Panc1 (cell line): ENCODE data around the gene SIGLEC9. TPM values are rescaled to one million over a fixed set of nuclear protein-coding genes. Genes with fewer than 3 reads are reported as not detected.

Experiments
- ATAC-seq: fragments of 200-7000 bp; cut with Tn5 transposase; 2 replicates; pipeline ENCODE4 v1.9.1; 2020; ENCODE audit warnings: mild to moderate bottlenecking, moderate library complexity
- BruUV-seq: library from RNA; stranded (reverse); fragments of 400-500 nt; replicated peaks from 2 replicates; lab custom pipeline; 2021; lab: Mats Ljungman, UMichigan
- CTCF ChIA-PET: fragments of 300-600 bp; sonication (Branson Sonifier 250); formaldehyde crosslinking; loops from one replicate; lab custom pipeline; 2022; ENCODE audit warnings: antibody characterized with exemption; lab: Charles Lee
- POLR2A ChIA-PET: fragments of 300-600 bp; sonication (Branson Sonifier 250); formaldehyde crosslinking; loops from one replicate; lab custom pipeline; 2022; ENCODE audit warnings: antibody characterized with exemption; lab: Charles Lee
- DNase-seq: peaks from one replicate; pipeline ENCODE4 v3.0.0-alpha.2; 2010; ENCODE audit warnings: low read depth, low spot score
- H3K27ac ChIP-seq: 2 replicates; pipeline ENCODE4 v1.5.1; 2011; ENCODE audit warnings: mild to moderate bottlenecking, low read length, inconsistent platforms
- H3K27me3 ChIP-seq: fragments of 200-500 bp; sonication (Bioruptor generic); 2 replicates; pipeline ENCODE4 v1.6.0; 2014; ENCODE audit warnings: low read length, inconsistent platforms; ENCODE audit not compliant: control insufficient read depth, insufficient read depth
- H3K36me3 ChIP-seq: fragments of 200-500 bp; sonication (Bioruptor generic); 2 replicates; pipeline ENCODE4 v1.5.1; 2014; ENCODE audit warnings: inconsistent platforms, mild to moderate bottlenecking, low read length, moderate library complexity; ENCODE audit not compliant: control insufficient read depth, insufficient read depth
- H3K4me1 ChIP-seq: 2 replicates; pipeline ENCODE4 v1.5.1; 2011; ENCODE audit warnings: inconsistent platforms, mild to moderate bottlenecking, low read length, moderate library complexity; ENCODE audit not compliant: control insufficient read depth, insufficient read depth
- H3K4me3 ChIP-seq, 2 experiments: 2 replicates each; pipeline ENCODE4 v1.5.1; 2011 to 2012; ENCODE audit warnings: low read depth in 2 of 2, low read length in 2 of 2, mild to moderate bottlenecking in 2 of 2, inconsistent platforms in 1 of 2, moderate library complexity in 1 of 2
- H3K9me3 ChIP-seq: fragments of 200-500 bp; sonication (Bioruptor generic); 2 replicates; pipeline ENCODE4 v1.5.1; 2014; ENCODE audit warnings: low read depth, mild to moderate bottlenecking, inconsistent platforms, low read length, moderate library complexity; ENCODE audit not compliant: control insufficient read depth, insufficient read depth
- POLR2AphosphoS5 ChIP-seq: IDR thresholded peaks from 2 replicates; pipeline ENCODE4 v1.6.1; 2012; ENCODE audit warnings: mild to moderate bottlenecking, low read depth, low read length, moderate library complexity
- SIN3A ChIP-seq: IDR thresholded peaks from 2 replicates; pipeline ENCODE4 v1.6.1; 2012; ENCODE audit warnings: low read depth, mild to moderate bottlenecking, low read length, moderate library complexity, borderline replicate concordance; ENCODE audit not compliant: insufficient read depth
- TCF7L2 ChIP-seq: IDR thresholded peaks from 2 replicates; pipeline ENCODE4 v1.6.1; 2011; ENCODE audit warnings: mild to moderate bottlenecking, low read depth, low read length, inconsistent platforms
- in situ Hi-C: cut with HindIII; loops from 2 replicates; pipeline ENCODE4 v1.10.0; 2016; ENCODE audit warnings: low sequenced_read_pairs, low pct_unique_long_range_greater_than_20kb
- intact Hi-C: fragments of 100-400 bp; cut with micrococcal nuclease; formaldehyde crosslinking; loops from one replicate; pipeline ENCODE4 v1.10.0; 2022; ENCODE audit not compliant: unreplicated experiment
- total RNA-seq: library from RNA; stranded (reverse); gene quantifications from one replicate; pipeline ENCODE4 v1.2.1, GENCODE V29; 2021; ENCODE audit not compliant: unreplicated experiment
- TF ChIP-seq, protein P1 (sequence below), 2 experiments: IDR thresholded peaks; 2 replicates each; pipeline ENCODE4 v1.6.1; 2011 to 2012; ENCODE audit warnings: low read depth in 2 of 2, control low read depth in 1 of 2, low read length in 1 of 2, mild to moderate bottlenecking in 1 of 2, moderate library complexity in 1 of 2; ENCODE audit not compliant: insufficient read depth in 1 of 2
- TF ChIP-seq, protein P2 (sequence below): fragments of 450-650 bp; IDR thresholded peaks from 2 replicates; pipeline ENCODE4 v1.5.1; 2017; ENCODE audit warnings: mild to moderate bottlenecking

SIGLEC9 gene
- total RNA-seq, 1 experiment from 2014 or later, result not detected

DNA sequence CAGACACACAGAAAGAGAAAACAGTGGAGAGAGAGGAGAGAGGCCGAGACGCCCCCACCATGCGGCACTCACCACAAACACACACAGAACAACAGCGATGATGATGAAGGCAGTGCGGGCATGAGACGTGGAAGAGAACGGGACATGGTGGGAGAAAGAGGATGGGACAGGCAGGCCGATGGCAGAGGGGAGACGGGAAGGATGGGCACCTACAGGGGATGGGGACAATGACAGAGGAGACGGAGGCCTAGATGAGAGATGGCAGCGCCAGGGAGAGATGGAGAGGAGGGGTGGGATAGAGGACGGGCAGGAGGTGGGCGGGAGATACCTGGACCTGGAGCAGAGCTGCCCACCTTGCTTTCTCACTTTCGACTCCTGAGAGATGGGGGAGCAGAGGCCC is 40.9 kb upstream of the SIGLEC9 start:
- Histone ChIP-seq H3K9me3 (no peaks in the 10 kb centered on the region), H3K4me3 (no peak overlapping the region), H3K27ac (no peak overlapping the region), H3K36me3 (no peaks in the 10 kb centered on the region), H3K27me3 (no peaks in the 10 kb centered on the region), H3K4me1 (no peaks in the 10 kb centered on the region)
- ChIA-PET CTCF (no interaction called here), POLR2A (no interaction called here)
- in situ Hi-C loops (no loop called here), intact Hi-C loops (no loop called here)
- TF ChIP-seq, protein P1, sequence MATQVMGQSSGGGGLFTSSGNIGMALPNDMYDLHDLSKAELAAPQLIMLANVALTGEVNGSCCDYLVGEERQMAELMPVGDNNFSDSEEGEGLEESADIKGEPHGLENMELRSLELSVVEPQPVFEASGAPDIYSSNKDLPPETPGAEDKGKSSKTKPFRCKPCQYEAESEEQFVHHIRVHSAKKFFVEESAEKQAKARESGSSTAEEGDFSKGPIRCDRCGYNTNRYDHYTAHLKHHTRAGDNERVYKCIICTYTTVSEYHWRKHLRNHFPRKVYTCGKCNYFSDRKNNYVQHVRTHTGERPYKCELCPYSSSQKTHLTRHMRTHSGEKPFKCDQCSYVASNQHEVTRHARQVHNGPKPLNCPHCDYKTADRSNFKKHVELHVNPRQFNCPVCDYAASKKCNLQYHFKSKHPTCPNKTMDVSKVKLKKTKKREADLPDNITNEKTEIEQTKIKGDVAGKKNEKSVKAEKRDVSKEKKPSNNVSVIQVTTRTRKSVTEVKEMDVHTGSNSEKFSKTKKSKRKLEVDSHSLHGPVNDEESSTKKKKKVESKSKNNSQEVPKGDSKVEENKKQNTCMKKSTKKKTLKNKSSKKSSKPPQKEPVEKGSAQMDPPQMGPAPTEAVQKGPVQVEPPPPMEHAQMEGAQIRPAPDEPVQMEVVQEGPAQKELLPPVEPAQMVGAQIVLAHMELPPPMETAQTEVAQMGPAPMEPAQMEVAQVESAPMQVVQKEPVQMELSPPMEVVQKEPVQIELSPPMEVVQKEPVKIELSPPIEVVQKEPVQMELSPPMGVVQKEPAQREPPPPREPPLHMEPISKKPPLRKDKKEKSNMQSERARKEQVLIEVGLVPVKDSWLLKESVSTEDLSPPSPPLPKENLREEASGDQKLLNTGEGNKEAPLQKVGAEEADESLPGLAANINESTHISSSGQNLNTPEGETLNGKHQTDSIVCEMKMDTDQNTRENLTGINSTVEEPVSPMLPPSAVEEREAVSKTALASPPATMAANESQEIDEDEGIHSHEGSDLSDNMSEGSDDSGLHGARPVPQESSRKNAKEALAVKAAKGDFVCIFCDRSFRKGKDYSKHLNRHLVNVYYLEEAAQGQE (IDR thresholded peaks at IDR 0.05; ENCODE audit: insufficient read depth in 1 of 2, low read depth in 2 of 2, low read length in 1 of 2), result no peak
- TF ChIP-seq SIN3A, result no peak
- BruUV-seq, result no TSS peak
- ATAC-seq (no peak), DNase-seq (no peak)

DNA sequence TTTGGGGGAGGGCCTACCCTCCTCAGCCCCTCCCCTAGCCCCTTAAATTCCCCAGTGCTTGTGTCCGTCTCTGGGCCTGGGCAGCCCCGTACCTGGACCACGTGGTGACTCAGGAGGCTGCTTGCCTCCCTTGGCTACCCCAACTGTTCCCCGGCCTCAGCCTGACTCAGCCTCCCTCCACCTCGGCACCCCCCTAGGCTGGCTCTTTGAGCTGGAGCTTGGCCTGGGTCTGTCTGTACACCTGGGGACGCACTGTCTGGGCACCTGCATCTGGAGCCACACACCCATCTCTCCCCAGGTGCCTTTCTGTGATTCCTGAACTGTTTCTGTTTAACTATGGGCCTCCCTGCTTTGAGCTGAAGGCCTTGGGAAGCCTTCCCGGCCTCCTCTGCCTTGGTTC is 40.2 kb upstream of the SIGLEC9 start:
- Histone ChIP-seq H3K4me1 (no peaks in the 10 kb centered on the region), H3K4me3 (no peak overlapping the region), H3K27ac (no peak overlapping the region), H3K9me3 (no peaks in the 10 kb centered on the region), H3K36me3 (no peaks in the 10 kb centered on the region), H3K27me3 (no peaks in the 10 kb centered on the region)
- no TSS peak for BruUV-seq
- in situ Hi-C loops (no loop called here), intact Hi-C loops (no loop called here)
- TF ChIP-seq, protein P2, sequence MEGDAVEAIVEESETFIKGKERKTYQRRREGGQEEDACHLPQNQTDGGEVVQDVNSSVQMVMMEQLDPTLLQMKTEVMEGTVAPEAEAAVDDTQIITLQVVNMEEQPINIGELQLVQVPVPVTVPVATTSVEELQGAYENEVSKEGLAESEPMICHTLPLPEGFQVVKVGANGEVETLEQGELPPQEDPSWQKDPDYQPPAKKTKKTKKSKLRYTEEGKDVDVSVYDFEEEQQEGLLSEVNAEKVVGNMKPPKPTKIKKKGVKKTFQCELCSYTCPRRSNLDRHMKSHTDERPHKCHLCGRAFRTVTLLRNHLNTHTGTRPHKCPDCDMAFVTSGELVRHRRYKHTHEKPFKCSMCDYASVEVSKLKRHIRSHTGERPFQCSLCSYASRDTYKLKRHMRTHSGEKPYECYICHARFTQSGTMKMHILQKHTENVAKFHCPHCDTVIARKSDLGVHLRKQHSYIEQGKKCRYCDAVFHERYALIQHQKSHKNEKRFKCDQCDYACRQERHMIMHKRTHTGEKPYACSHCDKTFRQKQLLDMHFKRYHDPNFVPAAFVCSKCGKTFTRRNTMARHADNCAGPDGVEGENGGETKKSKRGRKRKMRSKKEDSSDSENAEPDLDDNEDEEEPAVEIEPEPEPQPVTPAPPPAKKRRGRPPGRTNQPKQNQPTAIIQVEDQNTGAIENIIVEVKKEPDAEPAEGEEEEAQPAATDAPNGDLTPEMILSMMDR, result no peak
- TF ChIP-seq SIN3A (no peak), POLR2AphosphoS5 (no peak), TCF7L2 (no peak)
- TF ChIP-seq, protein P1 (IDR thresholded peaks at IDR 0.05; ENCODE audit: insufficient read depth in 1 of 2, low read depth in 2 of 2, low read length in 1 of 2), result no peak
- DNase-seq (no peak), ATAC-seq (no peak)
- POLR2A ChIA-PET, result no interaction called here
- CTCF ChIA-PET, result interaction anchor here (0.6 kb wide), 1 partner anchor 253 kb away, joined by 6 read pairs; no protein-coding TSS in a partner anchor
